Endothelial cell of umbilical vein (primary cell): ENCODE measurements around the gene ZNF418.

Experiments
- EZH2 ChIP-seq: IDR thresholded peaks from 2 replicates; pipeline ENCODE4 v1.6.1; 2012; ENCODE audit warnings: borderline replicate concordance, low read depth, mild to moderate bottlenecking, moderate library complexity, low read length, inconsistent platforms; ENCODE audit not compliant: severe bottlenecking
- POLR2A ChIP-seq: IDR thresholded peaks from 2 replicates; pipeline ENCODE4 v1.6.1; 2012; ENCODE audit warnings: low read depth, mild to moderate bottlenecking, control low read depth, low read length

DNA sequence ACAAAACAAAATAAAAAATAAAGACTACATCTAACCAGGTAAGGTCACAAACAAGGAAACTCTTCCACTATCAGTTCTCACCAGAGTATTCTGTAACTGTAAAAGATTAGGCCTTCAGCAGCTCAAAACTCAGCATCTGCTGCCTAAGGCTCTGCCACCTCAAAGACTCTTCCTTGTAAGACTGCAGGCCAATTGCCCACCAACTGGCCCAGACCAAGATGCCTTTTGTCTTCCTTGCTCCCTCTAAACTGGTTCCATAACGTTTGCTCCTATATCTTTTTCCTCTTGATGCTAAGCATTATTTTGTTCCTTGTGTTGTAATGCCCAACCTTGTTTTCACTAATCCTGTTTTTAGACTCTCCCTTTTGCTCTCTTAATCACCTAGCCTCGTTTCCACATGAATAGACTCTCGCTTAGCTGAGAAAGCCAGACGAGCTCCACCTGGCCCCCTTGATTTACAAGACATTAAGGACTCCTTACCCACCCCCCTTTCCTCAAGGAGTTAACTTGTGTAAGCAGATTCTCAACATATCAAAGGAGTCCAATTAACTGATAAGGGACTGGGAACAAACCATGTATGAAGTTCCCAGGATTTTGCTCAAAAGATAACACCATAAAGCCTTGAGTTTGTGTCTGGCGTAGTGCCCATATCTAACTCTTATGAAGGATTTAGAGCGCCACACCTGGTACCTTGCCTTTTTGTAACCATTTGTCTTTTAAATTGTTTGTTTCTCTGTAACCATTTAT lies 47.8 kb downstream of the ZNF418 start:
- no peak for TF ChIP-seq POLR2A
- TF ChIP-seq EZH2 = no peak
